Adrenal gland (tissue), 12 donors: ENCODE results near the gene TCEA2. TPM values are rescaled to one million over a fixed set of nuclear protein-coding genes. Genes with fewer than 3 reads are reported as not detected.

Experiments used
- DNase-seq, 7 donors: peaks; one replicate each; pipeline ENCODE4 v3.0.0-alpha.2; 2019 to 2020
- H3K27ac ChIP-seq, 5 donors: fragments of 200-600 bp; sonication (generic) in 4 of 5; 1 replicate in 3 of 5; 2 replicates in 2 of 5; pipeline versions ENCODE4 v1.5.1 to v1.8.0; 2016 to 2020; ENCODE audit warnings: mild to moderate bottlenecking in 1 of 5
- H3K27me3 ChIP-seq: fragments of 200-600 bp; 2 replicates; pipeline ENCODE4 v1.8.0; 2021
- H3K36me3 ChIP-seq, 2 donors: fragments of 200-600 bp; replicated peaks in 1 of 2; 1 replicate in 1 of 2; 2 replicates in 1 of 2; pipeline versions ENCODE4 v1.5.1 to v1.8.0; 2018 to 2022
- H3K4me1 ChIP-seq, 2 donors: fragments of 200-600 bp; replicated peaks in 1 of 2; 1 replicate in 1 of 2; 2 replicates in 1 of 2; pipeline versions ENCODE4 v1.5.1 to v1.8.0; 2018 to 2021
- H3K4me3 ChIP-seq, 4 donors: fragments of 200-600 bp; sonication (generic) in 3 of 4; one replicate each; pipeline ENCODE4 v1.5.1; 2016 to 2018
- H3K9me3 ChIP-seq, 3 donors: fragments of 200-600 bp; sonication (generic) in 1 of 3; replicated peaks in 1 of 3; 1 replicate in 2 of 3; 2 replicates in 1 of 3; pipeline versions ENCODE4 v1.5.1 to v1.8.0; 2016 to 2021
- POLR2A ChIP-seq, 2 donors: fragments of 450-650 bp; IDR thresholded peaks; one replicate each; pipeline ENCODE4 v1.6.1; 2017; ENCODE audit warnings: antibody characterized with exemption in 2 of 2, mild to moderate bottlenecking in 2 of 2, moderate library complexity in 1 of 2
- WGBS, 4 donors: extraction: QIAGEN DNeasy Blood & Tissue Kit in 2 of 4; methylation state at CpG; one replicate each; pipeline versions ENCODE4 v1.1.5 to v1.1.7; 2013 to 2017; 5-methylcytosine and 5-hydroxymethylcytosine counted together
- intact Hi-C, 2 donors: fragments of 100-400 bp; cut with DNase I; formaldehyde crosslinking; loops; one replicate each; pipeline versions ENCODE4 v1.14.1 to v1.15.0; 2022 to 2023
- polyA plus RNA-seq, 3 donors: library from polyadenylated mRNA; stranded (reverse); fragments of 200-250 nt in 2 of 3; fragments of 350-450 nt in 1 of 3; fragmentation: Illumina TruSeq in 1 of 3; extraction: RNeasy Lipid Tissue Mini Kit (QIAGEN cat#74804) in 1 of 3; gene quantifications; one replicate each; pipeline ENCODE4 v1.2.3, GENCODE V29; 2013 to 2014
- total RNA-seq, 9 donors: library from RNA; depleted of rRNA in 4 of 9; stranded (reverse); fragments of >200 nt in 4 of 9; fragments of 120-200 nt in 1 of 9; fragmentation: NEBNext Ultra II Directional in 1 of 9; extraction: Animal tissue kit (Norgen Biotek cat#: 25700) in 1 of 9; gene quantifications; one replicate each; pipeline versions ENCODE4 v1.1.0 to v1.2.4, GENCODE V29; 2013 to 2023
- TF ChIP-seq, protein P1 (sequence below), 6 experiments: fragments of 450-650 bp in 4 of 6; fragments of 200-600 bp in 2 of 6; sonication (generic) in 1 of 6; IDR thresholded peaks; 1 replicate in 5 of 6; 2 replicates in 1 of 6; pipeline versions ENCODE4 v1.5.1 to v1.8.0; 2016 to 2021; ENCODE audit warnings: antibody characterized with exemption in 6 of 6, mild to moderate bottlenecking in 2 of 6, moderate library complexity in 1 of 6
- donor health status: healthy with polysubstance abuse.
- donor health status: Bipolar disorder and iron deficiency.
- donor health status: DM: yes; HTN: yes; CAD: no.
- donor health status: DM: no; HTN: no; CAD: no.
- donor health status: DM: no; HTN: no; CAD: no.
- donor health status: DM: yes; HTN: yes; CAD: no.

Gene TCEA2
- total and polyA plus RNA-seq, 12 donors, result 12.6 to 184 (median 53.7) TPM

GRCh38 chr20:64081624-64081964 is 18.6 kb downstream of the TCEA2 start:
- DNase-seq, result no peak
- intact Hi-C loops, result no loop called here
- Histone ChIP-seq H3K36me3 (no peaks in the 10 kb centered on the region), H3K27me3 (no peaks in the 10 kb centered on the region), H3K4me1 (peaks cover 13 to 29% of the 10 kb centered on the region in 2 donors), H3K4me3 (no peak overlapping the region), H3K27ac (no peak overlapping the region), H3K9me3 (no peaks in the 10 kb centered on the region)
- 74 to 92% (median 87%) methylated on average over 6 of the region's 6 CpGs for WGBS, 4 donors
- TF ChIP-seq POLR2A (IDR thresholded peaks at IDR 0.05), result no peak
- TF ChIP-seq, protein P1, sequence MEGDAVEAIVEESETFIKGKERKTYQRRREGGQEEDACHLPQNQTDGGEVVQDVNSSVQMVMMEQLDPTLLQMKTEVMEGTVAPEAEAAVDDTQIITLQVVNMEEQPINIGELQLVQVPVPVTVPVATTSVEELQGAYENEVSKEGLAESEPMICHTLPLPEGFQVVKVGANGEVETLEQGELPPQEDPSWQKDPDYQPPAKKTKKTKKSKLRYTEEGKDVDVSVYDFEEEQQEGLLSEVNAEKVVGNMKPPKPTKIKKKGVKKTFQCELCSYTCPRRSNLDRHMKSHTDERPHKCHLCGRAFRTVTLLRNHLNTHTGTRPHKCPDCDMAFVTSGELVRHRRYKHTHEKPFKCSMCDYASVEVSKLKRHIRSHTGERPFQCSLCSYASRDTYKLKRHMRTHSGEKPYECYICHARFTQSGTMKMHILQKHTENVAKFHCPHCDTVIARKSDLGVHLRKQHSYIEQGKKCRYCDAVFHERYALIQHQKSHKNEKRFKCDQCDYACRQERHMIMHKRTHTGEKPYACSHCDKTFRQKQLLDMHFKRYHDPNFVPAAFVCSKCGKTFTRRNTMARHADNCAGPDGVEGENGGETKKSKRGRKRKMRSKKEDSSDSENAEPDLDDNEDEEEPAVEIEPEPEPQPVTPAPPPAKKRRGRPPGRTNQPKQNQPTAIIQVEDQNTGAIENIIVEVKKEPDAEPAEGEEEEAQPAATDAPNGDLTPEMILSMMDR (IDR thresholded peaks at IDR 0.05), result no peak

DNA sequence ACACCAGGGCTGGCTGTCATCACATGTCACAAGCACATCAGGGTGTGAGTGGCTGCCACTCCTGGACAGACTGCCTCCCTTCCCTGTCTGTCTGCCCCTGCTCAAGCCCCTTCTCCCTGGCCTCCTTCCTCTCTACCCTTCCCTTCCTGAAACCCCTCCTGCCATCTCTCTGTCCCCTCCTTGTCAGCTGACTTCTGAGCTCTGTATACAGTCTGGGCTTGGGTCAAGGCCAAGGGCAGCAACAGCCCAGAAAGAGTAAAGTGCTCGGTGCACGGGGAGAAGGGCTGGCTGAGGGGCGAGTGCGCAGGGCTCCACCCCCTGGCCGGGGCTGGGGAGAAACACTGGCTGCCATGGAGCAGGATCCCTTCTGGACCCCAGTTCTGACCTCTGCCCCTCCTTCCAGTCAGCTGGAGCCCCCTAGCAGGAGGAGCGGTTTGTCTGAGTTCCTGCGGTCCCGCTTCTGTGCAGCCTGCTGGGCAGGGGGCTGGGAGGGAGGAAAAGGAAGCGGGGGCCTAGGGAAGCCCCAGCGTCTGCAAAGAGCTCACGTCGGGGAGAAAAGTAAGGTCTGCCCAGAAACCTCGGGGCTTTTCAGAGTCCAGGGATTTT is 19.2 kb downstream of the TCEA2 start:
- TF ChIP-seq, protein P1 (IDR thresholded peaks at IDR 0.05), result no peak
- no peak for TF ChIP-seq POLR2A (IDR thresholded peaks at IDR 0.05)
- WGBS, 4 donors, result 36 to 45% (median 41%) methylated on average over 6 to 13 of the region's 13 CpGs
- no peak for DNase-seq

GRCh38 chr20:64082820-64083377 is 19.9 kb downstream of the TCEA2 start:
- peaks cover 13 to 29% of the 10 kb centered on the region in 2 donors for H3K4me1 ChIP-seq
- WGBS, 4 donors, result 25 to 43% (median 32%) methylated on average over 7 to 13 of the region's 13 CpGs
- no peaks in the 10 kb centered on the region for H3K9me3 ChIP-seq
- H3K27ac ChIP-seq, result no peak overlapping the region
- no peaks in the 10 kb centered on the region for H3K27me3 ChIP-seq
- peak overlapping the region in 1 of 4 donors; percentile 58 for H3K4me3 ChIP-seq
- intact Hi-C loops, result no loop called here
- TF ChIP-seq, protein P1 (IDR thresholded peaks at IDR 0.05), result no peak
- TF ChIP-seq POLR2A (IDR thresholded peaks at IDR 0.05), result no peak
- H3K36me3 ChIP-seq, result no peaks in the 10 kb centered on the region
- DNase-seq, result no peak

More for the DNA sequence above, 19.2 kb downstream of the TCEA2 start:
- Histone ChIP-seq H3K9me3 (no peaks in the 10 kb centered on the region), H3K27ac (no peak overlapping the region), H3K27me3 (no peaks in the 10 kb centered on the region), H3K36me3 (no peaks in the 10 kb centered on the region), H3K4me1 (peaks cover 13 to 29% of the 10 kb centered on the region in 2 donors), H3K4me3 (no peak overlapping the region)
- intact Hi-C loops, result no loop called here

GRCh38 chr20:64083378-64083803 is 20.4 kb downstream of the TCEA2 start:
- H3K4me3 ChIP-seq, result peak overlapping the region in 2 of 4 donors; percentile 28 to 58
- no peaks in the 10 kb centered on the region for H3K9me3 ChIP-seq
- no peak overlapping the region for H3K27ac ChIP-seq
- peak in 6 of 7 donors; percentile 69 to 81 (median 70) for DNase-seq
- 0 to 1% (median 1%) methylated on average over 18 to 47 of the region's 52 CpGs; no CpG with 5 or more reads in 1 of the 4 donors for WGBS, 4 donors
- TF ChIP-seq, protein P1 (IDR thresholded peaks at IDR 0.05), result peak; percentile 32 to 63 (median 52)
- TF ChIP-seq POLR2A (IDR thresholded peaks at IDR 0.05), result no peak
- no peaks in the 10 kb centered on the region for H3K27me3 ChIP-seq
- H3K36me3 ChIP-seq, result no peaks in the 10 kb centered on the region
- H3K4me1 ChIP-seq, result peaks cover 13 to 28% of the 10 kb centered on the region in 2 donors
- intact Hi-C loops, result no loop called here
